GM18511 (cell line): ENCODE data around the gene APOL2.
"Not testable (repeated sequence)": the region's sequence is repeated elsewhere in the genome, so short reads cannot be mapped to it uniquely, and the experiment has no call there.

Source experiments
- ATAC-seq: cut with Tn5 transposase; IDR thresholded peaks from one replicate; pipeline ENCODE4 v1.9.1; 2021; ENCODE audit warnings: mild to moderate bottlenecking, moderate library complexity; ENCODE audit not compliant: unreplicated experiment

Gene APOL2

GRCh38 chr22:36263886-36264664 lies 24.7 kb upstream of the APOL2 start:
- ATAC-seq: not testable (repeated sequence)

- not testable (repeated sequence) for ATAC-seq
These were observed 23.9 kb upstream of the APOL2 start for GRCh38 chr22:36263216-36263673.

- ATAC-seq: not testable (repeated sequence)
These were observed 23.0 kb upstream of the APOL2 start for GRCh38 chr22:36262307-36262706.

- not testable (repeated sequence) for ATAC-seq
These were observed 22.3 kb upstream of the APOL2 start for GRCh38 chr22:36261675-36262074.

- ATAC-seq: no peak
These were observed 20.4 kb upstream of the APOL2 start for GRCh38 chr22:36259615-36260300.

DNA sequence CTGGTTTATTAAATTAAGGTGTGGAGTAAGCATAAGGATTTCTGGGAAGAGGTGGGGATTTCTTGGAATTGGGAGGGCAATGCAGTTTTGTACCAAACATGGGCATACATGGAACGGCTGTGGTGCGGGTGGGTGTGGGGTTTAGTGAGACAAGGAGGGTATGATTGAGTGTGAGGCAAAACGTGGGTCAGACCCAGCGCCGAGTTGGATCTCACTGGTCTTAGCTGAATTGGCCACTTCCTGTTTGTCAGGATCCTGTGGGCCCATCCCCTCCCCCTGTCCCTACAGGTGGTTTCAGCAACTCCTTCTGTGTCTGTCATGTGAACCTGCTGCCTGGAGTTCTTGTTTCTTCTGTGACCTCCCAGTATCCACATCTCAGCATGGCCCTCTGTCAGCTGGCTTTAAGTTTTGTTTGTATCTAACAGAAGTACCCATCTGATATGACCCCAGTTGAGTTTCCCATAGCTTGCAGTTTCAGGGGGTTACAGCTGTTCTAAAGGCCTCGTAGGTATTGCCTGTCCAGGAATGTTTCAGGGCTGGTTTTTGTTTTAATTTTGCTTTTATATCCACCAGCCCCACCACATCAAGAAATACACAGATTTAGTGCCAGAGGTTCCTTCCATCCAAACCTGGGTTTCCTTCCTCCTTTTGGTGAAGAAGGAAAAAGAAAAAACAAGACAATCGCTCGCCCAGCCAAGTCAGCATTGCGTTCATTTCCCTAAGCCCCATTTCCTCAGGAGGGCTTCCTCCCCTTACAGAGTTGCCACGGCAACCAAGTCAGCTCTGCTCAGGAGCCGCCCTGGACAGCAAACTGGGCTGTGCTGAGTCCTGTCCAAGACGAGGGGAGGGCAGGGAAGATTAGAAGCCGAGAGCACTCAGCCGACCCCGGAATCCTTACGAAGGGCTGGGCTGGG lies 19.6 kb upstream of the APOL2 start:
- ATAC-seq: no peak

DNA sequence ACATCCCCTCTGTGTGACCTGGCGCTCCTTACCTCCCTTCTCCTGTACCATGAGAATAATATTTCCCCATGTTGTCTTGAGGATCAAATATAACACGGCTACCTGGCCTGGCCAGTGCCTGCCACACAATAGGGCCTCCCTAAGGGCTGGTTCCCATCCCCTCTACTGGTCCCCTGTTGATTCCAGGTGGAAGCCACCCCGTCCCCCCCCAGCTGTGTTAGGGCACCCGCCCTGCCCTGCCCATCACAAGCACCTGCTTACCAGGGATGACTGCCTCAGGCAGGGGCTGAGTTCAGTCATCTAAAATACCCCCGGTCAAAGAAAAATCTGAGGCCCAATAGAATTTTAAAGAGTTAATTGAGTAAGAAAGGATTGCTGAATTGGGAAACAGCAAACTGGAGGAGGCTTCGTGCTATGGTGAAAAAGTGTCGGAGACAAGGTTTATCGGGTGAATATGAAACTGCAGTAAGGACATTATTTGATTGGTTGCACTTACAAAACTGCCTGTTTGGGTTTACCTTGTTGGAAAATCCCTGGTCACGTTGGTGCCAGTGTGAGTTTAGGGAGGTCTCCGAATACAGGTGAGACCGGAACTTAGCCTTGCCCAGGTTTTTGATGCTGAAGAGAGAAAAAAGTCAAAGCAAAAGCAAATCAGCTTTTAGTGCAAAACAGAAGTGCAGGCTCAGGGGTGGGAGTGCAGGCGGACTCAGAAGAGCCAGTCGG lies 18.8 kb upstream of the APOL2 start:
- no peak for ATAC-seq

GRCh38 chr22:36257308-36257707 lies 18.0 kb upstream of the APOL2 start:
- no peak for ATAC-seq

GRCh38 chr22:36256478-36256877 lies 17.2 kb upstream of the APOL2 start:
- no peak for ATAC-seq

GRCh38 chr22:36255572-36255971 lies 16.2 kb upstream of the APOL2 start:
- ATAC-seq: not testable (repeated sequence)

DNA sequence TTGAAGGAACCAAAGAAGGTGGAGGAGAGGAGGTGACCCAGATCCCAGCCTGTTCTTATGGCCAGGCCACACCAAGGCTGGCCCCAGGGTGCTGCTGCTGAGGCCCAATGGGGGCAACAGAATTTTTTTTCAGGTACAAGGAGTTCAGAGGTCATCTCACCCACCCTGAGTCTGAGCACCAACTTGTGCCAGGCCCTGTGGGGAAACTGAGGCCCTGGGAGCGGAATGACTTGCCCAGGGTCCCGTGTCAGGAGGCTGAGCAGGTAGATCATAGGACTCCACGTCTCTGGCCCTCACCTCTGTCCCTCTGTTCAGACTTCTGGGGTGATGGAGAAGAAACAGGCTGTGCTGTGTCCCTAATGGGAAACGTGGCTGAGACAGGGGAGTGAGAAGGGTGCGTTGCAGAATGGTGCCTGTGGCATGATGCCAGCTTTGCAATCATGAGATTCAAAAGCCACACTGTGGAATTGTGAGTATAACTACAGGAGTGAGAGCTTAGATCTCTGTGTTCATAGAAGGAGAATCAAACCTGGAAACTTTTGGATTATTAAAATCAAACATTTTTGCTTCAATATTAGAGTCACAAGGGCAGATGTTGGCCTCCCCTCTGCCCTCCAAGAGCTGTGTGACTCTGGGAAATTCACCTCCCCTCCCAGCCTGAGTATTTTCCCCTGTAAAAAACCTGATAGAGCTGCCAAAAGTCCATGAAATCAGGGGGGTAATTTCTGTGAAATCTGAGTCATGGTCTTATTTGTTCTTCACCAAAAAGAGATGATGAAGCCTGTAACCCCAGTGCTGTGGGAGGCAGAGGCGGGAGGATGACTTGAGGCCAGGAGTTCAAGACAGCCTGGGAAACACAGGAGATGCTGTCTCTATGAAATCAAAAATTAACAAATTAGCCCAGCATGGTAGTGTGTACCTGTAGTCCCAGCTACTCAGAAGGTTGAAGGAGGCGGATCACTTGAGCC lies 14.5 kb upstream of the APOL2 start:
- ATAC-seq: peak; percentile 11

DNA sequence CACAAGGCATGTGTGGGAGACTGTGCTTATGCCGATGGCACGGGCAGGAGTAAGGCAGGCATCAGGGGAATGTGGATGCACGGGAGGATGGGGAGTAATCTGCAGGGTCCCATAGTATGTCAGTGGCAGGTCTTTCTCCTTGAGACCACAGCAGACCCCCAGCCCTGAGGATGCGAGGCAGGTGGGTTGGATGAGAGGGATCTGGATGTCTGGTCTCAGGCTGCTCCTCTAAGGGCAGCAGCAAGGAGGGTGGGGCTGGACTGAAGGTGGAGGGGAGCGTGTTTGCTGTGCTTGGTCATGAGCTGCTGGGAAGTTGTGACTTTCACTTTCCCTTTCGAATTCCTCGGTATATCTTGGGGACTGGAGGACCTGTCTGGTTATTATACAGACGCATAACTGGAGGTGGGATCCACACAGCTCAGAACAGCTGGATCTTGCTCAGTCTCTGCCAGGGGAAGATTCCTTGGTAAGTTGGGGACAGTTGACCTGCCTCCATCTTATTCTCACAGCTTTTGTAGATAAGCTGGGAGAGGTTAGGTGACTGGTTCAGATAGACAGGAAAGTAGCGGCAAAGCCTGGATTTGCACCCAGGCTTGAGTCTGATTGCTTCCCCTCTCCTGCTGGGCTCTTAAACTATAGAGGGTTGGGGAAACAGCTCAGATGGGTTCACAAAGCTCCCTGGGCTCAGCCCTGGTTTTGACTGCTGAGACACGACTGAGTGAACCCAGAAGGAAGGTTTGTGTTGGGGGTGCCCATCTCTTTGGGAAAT lies 13.6 kb upstream of the APOL2 start, which contains the start of gene APOL1:
Gene APOL1 (plus strand): TSS at position 380 of the 769 bp plus-strand sequence. CDS start 1,823 bp downstream, outside the sequence.
- ATAC-seq: peak; percentile 57

- not testable (repeated sequence) for ATAC-seq
These were observed 12.8 kb upstream of the APOL2 start for GRCh38 chr22:36251979-36252608.

DNA sequence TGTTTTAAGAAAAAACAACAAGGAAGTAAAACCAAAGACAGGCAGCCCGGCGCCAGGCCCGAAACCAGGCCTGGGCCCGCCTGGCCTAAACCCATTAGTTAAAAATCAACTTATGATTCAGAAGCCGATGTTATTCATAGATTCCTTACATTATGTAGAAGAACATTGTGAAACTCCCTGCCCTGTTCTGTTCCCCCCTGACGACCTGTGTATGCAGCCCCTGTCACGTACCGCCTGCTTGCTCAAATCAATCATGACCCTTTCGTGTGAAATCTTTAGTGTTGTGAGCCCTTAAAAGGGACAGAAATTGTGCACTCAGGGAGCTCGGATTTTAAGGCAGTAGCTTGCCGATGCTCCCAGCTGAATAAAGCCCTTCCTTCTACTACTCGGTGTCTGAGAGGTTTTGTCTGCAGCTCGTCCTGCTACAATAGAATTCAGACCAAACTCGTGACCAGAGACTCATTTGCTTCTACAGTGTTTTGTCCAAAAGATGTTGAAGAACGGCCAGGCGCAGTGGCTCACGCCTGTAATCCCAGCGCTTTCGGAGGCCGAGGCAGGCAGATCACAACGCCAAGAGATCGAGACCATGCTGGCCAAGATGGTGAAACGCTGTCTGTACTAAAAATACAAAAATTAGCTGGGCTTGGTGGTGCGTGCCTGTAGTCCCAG lies 11.1 kb upstream of the APOL2 start:
- not testable (repeated sequence) for ATAC-seq

DNA sequence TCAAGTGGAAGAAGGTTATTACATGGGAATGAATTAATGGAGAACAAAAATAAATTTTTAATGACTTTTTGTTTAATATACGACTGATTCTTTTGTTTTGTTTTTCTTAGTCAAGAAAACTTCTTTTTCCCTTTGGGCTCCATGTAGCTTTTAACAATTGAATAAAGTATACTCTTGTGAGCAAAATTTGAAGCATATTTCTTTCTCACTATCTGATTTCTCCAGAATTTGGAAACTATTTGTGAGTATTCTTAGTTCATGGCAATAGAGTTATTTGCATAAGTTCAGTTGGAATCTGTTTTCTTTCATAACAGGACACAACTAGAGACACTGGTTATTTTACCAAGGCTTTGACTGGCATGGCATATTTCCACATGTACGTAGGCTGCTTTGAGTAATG lies 9.8 kb upstream of the APOL2 start:
- ATAC-seq: no peak

DNA sequence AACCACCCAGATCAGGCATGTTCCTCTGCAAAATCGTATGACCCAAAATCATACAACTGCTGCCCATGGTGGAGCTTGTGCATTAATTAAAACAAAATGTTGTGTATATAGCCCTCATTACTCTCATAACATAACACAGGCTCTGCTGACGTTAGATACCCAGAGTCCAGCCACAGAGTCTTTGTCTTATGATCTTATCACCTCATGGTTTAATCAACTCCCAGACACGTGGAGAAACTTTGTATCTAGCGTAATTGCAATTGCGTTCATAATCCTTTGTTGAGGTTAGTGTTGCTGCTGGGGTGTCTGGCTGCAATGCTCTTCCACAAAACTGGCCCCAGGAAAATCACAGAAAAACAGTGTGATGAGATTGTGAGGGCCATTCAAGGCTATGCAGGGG lies 8.6 kb upstream of the APOL2 start:
- ATAC-seq: no peak

DNA sequence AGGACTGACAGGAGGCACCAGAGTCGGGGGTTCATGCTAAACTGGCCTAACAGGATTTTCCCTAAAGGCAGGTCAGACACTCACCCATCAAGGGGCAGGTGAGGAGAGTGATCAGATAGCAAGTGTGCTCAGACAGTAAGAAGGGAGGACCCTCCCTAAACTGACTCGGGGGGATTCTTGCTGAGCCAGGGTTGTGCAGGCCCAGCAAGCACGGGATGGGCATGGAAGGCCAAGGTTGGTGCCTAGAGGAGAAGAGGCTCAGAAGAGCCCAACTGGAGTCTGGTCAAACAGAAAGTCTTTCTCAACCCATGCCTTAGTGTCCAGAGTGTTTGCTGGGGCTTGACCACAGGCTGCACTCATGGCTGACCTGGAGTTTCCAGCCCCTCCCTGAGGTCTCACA lies 7.4 kb upstream of the APOL2 start:
- ATAC-seq: no peak
